ENCODE measurements around the gene CD164.
"Not testable (repeated sequence)": the region's sequence is repeated elsewhere in the genome, so short reads cannot be mapped to it uniquely, and the experiment has no call there.

CD164 gene

GRCh38 chr6:109369728-109370127 lies 12.5 kb downstream of the CD164 start:
- Mint-ChIP-seq H3K4me3 (no peak overlapping the region), H3K4me1 (ENCODE audit: low read depth in 2 of 2) (peaks cover 28 to 54% of the 10 kb centered on the region in 2 donors), H3K36me3 (ENCODE audit: insufficient read depth) (peaks cover 95% of the 10 kb centered on the region), H3K27ac (no peak overlapping the region), H3K27me3 (no peaks in the 10 kb centered on the region), H3K9me3 (no peaks in the 10 kb centered on the region)
- no peak for ATAC-seq (replicated peaks)
- DNase-seq: no peak

DNA sequence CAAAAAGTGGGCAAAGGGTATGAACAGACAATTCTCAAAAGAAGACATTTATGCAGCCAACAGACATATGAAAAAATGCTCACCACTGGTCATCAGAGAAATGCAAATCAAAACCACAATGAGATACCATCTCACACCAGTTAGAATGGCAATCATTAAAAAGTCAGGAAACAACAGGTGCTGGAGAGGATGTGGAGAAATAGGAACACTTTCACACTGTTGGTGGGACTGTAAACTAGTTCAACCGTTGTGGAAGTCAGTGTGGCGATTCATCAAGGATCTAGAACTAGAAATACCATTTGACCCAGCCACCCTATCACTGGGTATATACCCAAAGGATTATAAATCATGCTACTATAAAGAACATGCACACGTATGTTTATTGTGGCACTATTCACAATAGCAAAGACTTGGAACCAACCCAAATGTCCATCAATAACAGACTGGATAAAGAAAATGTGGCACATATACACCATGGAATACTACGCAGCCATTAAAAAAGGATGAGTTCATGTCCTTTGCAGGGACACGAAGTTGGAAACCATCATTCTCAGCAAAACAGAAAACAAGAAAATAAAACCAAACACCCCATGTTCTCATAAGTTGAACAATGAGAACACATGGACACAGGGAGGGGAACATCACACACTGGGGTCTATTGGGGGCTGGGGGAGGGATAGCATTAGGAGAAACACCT lies 17.7 kb downstream of the CD164 start:
- ATAC-seq (replicated peaks); H3K4me3 Mint-ChIP-seq; DNase-seq; H3K27me3 Mint-ChIP-seq; H3K9me3 Mint-ChIP-seq: not testable (repeated sequence)
- peak overlapping the region in 1 of 2 donors; percentile 46 for H3K27ac Mint-ChIP-seq
- peaks cover 78% of the 10 kb centered on the region for H3K36me3 Mint-ChIP-seq (ENCODE audit: insufficient read depth)
- H3K4me1 Mint-ChIP-seq (ENCODE audit: low read depth in 2 of 2): peaks cover 22 to 43% of the 10 kb centered on the region in 2 donors

GRCh38 chr6:109363753-109364152 lies 18.5 kb downstream of the CD164 start:
- H3K4me3 Mint-ChIP-seq: peak overlapping the region in 1 of 2 donors; percentile 31
- peaks cover 70% of the 10 kb centered on the region for H3K36me3 Mint-ChIP-seq (ENCODE audit: insufficient read depth)
- H3K27ac Mint-ChIP-seq: peak overlapping the region in 1 of 2 donors; percentile 46
- DNase-seq (no peak), ATAC-seq (replicated peaks) (no peak)
- peaks cover 22 to 45% of the 10 kb centered on the region in 2 donors for H3K4me1 Mint-ChIP-seq (ENCODE audit: low read depth in 2 of 2)
- H3K9me3 Mint-ChIP-seq: no peaks in the 10 kb centered on the region
- H3K27me3 Mint-ChIP-seq: no peaks in the 10 kb centered on the region

GRCh38 chr6:109362102-109362884 lies 20.0 kb downstream of the CD164 start:
- peak overlapping the region; percentile 38 to 51 for H3K27ac Mint-ChIP-seq
- H3K36me3 Mint-ChIP-seq (ENCODE audit: insufficient read depth): peaks cover 57% of the 10 kb centered on the region
- ATAC-seq (replicated peaks): no peak

DNA sequence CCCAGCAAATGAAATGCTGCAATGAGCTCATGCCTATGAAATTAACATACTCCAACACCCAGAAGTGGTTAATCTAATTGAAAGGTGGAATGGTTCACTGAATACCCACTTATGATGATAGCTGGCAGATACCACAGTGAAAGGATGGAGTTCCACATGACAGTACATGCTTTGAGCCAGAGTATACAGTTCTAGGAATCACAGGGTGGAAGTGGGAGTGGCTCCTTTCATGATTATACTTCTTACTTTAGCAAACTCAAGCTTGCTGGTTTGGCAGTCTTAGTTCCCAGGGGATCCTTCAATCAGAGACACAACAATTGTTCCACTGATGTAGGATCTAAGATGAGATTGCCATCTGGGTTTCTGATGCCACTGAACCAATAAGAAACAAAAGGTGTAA lies 21.5 kb downstream of the CD164 start:
- peaks cover 16 to 46% of the 10 kb centered on the region in 2 donors for H3K4me1 Mint-ChIP-seq (ENCODE audit: low read depth in 2 of 2)
- DNase-seq (no peak), ATAC-seq (replicated peaks) (no peak)
- peaks cover 47% of the 10 kb centered on the region for H3K36me3 Mint-ChIP-seq (ENCODE audit: insufficient read depth)
- peaks cover 0 to 2% of the 10 kb centered on the region in 2 donors for H3K9me3 Mint-ChIP-seq
- H3K4me3 Mint-ChIP-seq: no peak overlapping the region
- no peaks in the 10 kb centered on the region for H3K27me3 Mint-ChIP-seq
- H3K27ac Mint-ChIP-seq: no peak overlapping the region

More at GRCh38 chr6:109362102-109362884, 20.0 kb downstream of the CD164 start:
- H3K9me3 Mint-ChIP-seq: no peaks in the 10 kb centered on the region
- H3K27me3 Mint-ChIP-seq: no peaks in the 10 kb centered on the region
- peaks cover 21 to 52% of the 10 kb centered on the region in 2 donors for H3K4me1 Mint-ChIP-seq (ENCODE audit: low read depth in 2 of 2)
- no peak for DNase-seq
- H3K4me3 Mint-ChIP-seq: no peak overlapping the region

DNA sequence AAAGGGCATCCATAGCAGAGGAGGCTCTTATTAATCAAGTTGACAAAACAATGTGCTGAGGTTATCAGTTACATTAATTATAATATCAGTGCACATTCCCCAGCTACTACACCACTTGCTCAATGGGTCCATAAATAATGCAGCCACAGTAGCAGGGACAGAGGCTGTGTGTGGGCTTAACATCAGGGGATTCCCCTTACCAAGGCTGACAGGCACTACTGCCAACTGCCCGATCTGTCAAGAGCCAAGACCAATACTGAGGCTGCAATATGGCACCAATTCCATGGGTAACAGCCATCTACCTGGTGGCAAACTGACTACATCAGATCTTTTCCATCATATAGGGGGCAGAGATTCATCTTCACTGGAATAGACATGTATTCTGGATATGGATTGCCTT lies 22.0 kb downstream of the CD164 start:
- Mint-ChIP-seq H3K27ac (peak overlapping the region; percentile 46 to 68), H3K9me3 (peaks cover 0 to 2% of the 10 kb centered on the region in 2 donors), H3K4me3 (no peak overlapping the region), H3K4me1 (ENCODE audit: low read depth in 2 of 2) (peaks cover 16 to 46% of the 10 kb centered on the region in 2 donors), H3K27me3 (no peaks in the 10 kb centered on the region), H3K36me3 (ENCODE audit: insufficient read depth) (peaks cover 43% of the 10 kb centered on the region)
- ATAC-seq (replicated peaks): no peak
- no peak for DNase-seq

GRCh38 chr6:109359248-109359647 lies 23.0 kb downstream of the CD164 start:
- peaks cover 33% of the 10 kb centered on the region for H3K36me3 Mint-ChIP-seq (ENCODE audit: insufficient read depth)
- no peak overlapping the region for H3K4me3 Mint-ChIP-seq
- H3K27me3 Mint-ChIP-seq: no peaks in the 10 kb centered on the region
- peak overlapping the region in 1 of 2 donors; percentile 46 for H3K27ac Mint-ChIP-seq
- no peak for DNase-seq
- peaks cover 13 to 38% of the 10 kb centered on the region in 2 donors for H3K4me1 Mint-ChIP-seq (ENCODE audit: low read depth in 2 of 2)
- peaks cover 0 to 2% of the 10 kb centered on the region in 2 donors for H3K9me3 Mint-ChIP-seq
- ATAC-seq (replicated peaks): no peak

DNA sequence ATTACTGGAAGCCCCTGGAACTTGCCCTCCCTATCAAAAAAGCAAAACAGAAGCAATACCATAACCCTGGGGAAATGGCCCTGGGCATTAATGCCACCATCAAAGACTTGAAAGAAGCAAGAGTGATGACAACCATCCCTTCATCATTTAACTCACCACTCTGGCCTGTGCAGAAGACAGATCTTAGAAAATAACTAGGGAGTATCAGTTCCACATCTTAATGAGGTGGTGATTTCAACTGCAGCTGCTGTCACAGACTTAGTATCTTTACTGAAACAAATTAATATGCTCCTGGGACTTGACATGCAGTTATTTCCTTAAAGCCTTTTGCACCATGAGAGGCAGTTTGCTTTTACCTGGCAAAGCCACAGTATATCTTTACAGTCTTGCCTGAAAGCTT lies 24.1 kb downstream of the CD164 start:
- Mint-ChIP-seq H3K36me3 (ENCODE audit: insufficient read depth) (peaks cover 23% of the 10 kb centered on the region), H3K4me1 (ENCODE audit: low read depth in 2 of 2) (peaks cover 9 to 29% of the 10 kb centered on the region in 2 donors), H3K27me3 (no peaks in the 10 kb centered on the region), H3K27ac (no peak overlapping the region), H3K9me3 (peaks cover 0 to 2% of the 10 kb centered on the region in 2 donors), H3K4me3 (no peak overlapping the region)
- DNase-seq: no peak
- ATAC-seq (replicated peaks): no peak

- Mint-ChIP-seq H3K4me1 (ENCODE audit: low read depth in 2 of 2) (peaks cover 11 to 31% of the 10 kb centered on the region in 2 donors), H3K4me3 (no peak overlapping the region), H3K27ac (no peak overlapping the region), H3K36me3 (ENCODE audit: insufficient read depth) (peaks cover 10% of the 10 kb centered on the region), H3K27me3 (no peaks in the 10 kb centered on the region), H3K9me3 (peaks cover 0 to 2% of the 10 kb centered on the region in 2 donors)
- ATAC-seq (replicated peaks) (no peak), DNase-seq (no peak)
These were observed 26.0 kb downstream of the CD164 start for GRCh38 chr6:109356237-109356636.

DNA sequence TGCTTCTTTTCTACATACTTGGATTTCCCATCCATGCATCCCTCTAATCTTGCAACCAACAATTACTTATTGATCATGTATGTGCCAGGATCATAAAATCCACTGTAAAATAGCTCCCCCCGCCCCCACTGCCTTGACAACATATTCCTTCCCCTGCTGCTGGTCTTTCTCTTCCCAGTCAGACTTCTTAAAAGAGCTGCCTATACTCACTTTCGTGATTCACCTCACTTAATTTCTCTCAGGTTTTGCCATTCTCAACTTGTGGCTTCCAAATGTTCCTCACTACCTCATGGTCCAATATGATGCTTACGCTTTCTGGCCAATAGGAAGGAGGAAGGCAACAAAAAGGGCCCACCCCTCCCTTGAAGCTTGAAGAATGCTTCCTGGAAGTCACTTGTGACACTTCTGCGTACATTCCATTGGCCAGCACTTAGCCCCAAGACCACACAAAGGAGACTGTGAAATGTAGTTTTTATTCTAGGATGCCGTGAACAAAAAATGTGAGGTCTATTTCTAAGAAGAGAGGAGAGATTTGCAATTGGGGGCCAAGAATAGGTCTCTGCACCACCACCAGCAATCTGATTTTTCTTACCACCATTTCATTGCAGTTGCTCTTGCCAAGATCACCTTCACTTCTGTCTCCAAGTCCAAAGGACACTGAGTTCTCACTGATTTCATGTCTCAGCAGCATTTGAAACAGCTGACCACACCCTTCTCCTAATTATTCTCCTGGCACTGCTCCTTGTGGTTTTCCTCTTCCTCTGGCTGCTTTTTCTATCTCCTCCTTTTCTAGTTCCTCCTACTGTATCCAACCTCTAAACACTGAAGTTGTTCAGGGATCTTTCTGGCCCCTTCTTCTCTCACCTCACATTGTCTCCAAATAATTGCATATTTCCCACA lies 30.8 kb downstream of the CD164 start:
- Mint-ChIP-seq H3K9me3 (peaks cover 0 to 2% of the 10 kb centered on the region in 2 donors), H3K4me1 (ENCODE audit: low read depth in 2 of 2) (peaks cover 3 to 14% of the 10 kb centered on the region in 2 donors), H3K27ac (no peak overlapping the region), H3K4me3 (no peak overlapping the region), H3K27me3 (no peaks in the 10 kb centered on the region), H3K36me3 (ENCODE audit: insufficient read depth) (peaks cover 3% of the 10 kb centered on the region)
- ATAC-seq (replicated peaks) (no peak), DNase-seq (no peak)

DNA sequence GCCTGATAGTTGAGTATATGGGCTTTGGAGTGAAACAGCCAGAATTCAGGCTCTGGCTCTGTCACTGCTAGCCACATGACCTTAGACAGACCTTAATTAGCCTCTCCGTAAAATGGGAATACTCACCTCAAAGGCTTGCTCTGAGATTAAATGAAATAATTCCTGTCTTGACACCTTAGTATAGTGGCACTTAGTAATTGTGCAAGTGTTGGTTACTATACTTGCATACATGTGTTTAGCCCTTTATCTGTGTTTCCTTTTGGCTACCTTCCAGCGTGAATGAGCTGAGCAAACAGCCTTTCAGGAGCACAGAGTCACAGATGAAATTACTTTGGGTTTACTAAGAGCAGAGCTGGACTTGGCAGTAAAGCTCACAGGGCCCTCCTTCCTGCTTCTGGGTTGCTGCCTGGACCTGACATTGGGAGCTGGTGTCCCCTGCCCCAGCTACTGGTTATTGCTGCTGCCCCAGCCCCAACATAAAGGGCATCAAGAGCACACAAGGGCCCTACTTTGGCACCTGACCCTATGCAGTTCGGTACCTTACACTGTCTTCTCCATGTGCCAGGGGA lies 32.8 kb downstream of the CD164 start:
- H3K27me3 Mint-ChIP-seq: no peaks in the 10 kb centered on the region
- DNase-seq (no peak), ATAC-seq (replicated peaks) (no peak)
- no peaks in the 10 kb centered on the region for H3K9me3 Mint-ChIP-seq
- H3K4me3 Mint-ChIP-seq: no peak overlapping the region
- H3K4me1 Mint-ChIP-seq (ENCODE audit: low read depth in 2 of 2): peaks cover 3 to 14% of the 10 kb centered on the region in 2 donors
- peaks cover 3% of the 10 kb centered on the region for H3K36me3 Mint-ChIP-seq (ENCODE audit: insufficient read depth)
- peak overlapping the region in 1 of 2 donors; percentile 9 for H3K27ac Mint-ChIP-seq

GRCh38 chr6:109348226-109348625 lies 34.0 kb downstream of the CD164 start:
- H3K27me3 Mint-ChIP-seq: no peaks in the 10 kb centered on the region
- no peaks in the 10 kb centered on the region for H3K9me3 Mint-ChIP-seq
- ATAC-seq (replicated peaks) (no peak), DNase-seq (no peak)
- no peak overlapping the region for H3K4me3 Mint-ChIP-seq
- no peak overlapping the region for H3K27ac Mint-ChIP-seq
- H3K4me1 Mint-ChIP-seq (ENCODE audit: low read depth in 2 of 2): peaks cover 3 to 14% of the 10 kb centered on the region in 2 donors
- H3K36me3 Mint-ChIP-seq (ENCODE audit: insufficient read depth): peaks cover 3% of the 10 kb centered on the region

- no peak overlapping the region for H3K27ac Mint-ChIP-seq
- ATAC-seq (replicated peaks) (no peak), DNase-seq (no peak)
- H3K9me3 Mint-ChIP-seq: no peaks in the 10 kb centered on the region
- H3K4me1 Mint-ChIP-seq (ENCODE audit: low read depth in 2 of 2): peaks cover 3 to 10% of the 10 kb centered on the region in 2 donors
- peaks cover 3% of the 10 kb centered on the region for H3K36me3 Mint-ChIP-seq (ENCODE audit: insufficient read depth)
- no peaks in the 10 kb centered on the region for H3K27me3 Mint-ChIP-seq
- no peak overlapping the region for H3K4me3 Mint-ChIP-seq
These were observed 34.5 kb downstream of the CD164 start for GRCh38 chr6:109347779-109348178.

All from effector memory CD8-positive, alpha-beta T cell (primary cell).